Smooth muscle cell (in vitro differentiated cells): ENCODE results near the gene CIC. TPM values are rescaled to one million over a fixed set of nuclear protein-coding genes. Genes with fewer than 3 reads are reported as not detected.

ENCODE experiments used
- DNase-seq: peaks from one replicate; lab custom pipeline; 2025; ENCODE audit not compliant: unreplicated experiment; lab: John Stamatoyannopoulos, UW
- H2AFZ ChIP-seq: fragments of 200-600 bp; sonication (generic); 2 replicates; pipeline ENCODE4 v1.6.0; 2016; ENCODE audit warnings: antibody characterized with exemption, low read depth, mild to moderate bottlenecking
- H3F3A ChIP-seq: fragments of 200-600 bp; sonication (generic); 2 replicates; pipeline ENCODE4 v1.6.0; 2017; ENCODE audit warnings: antibody characterized with exemption, low read depth
- H3K27ac ChIP-seq: fragments of 200-600 bp; sonication (generic); 2 replicates; pipeline ENCODE4 v1.5.1; 2016; ENCODE audit warnings: low read depth, mild to moderate bottlenecking
- H3K27me3 ChIP-seq: fragments of 200-600 bp; sonication (generic); 2 replicates; pipeline ENCODE4 v1.6.1; 2016; ENCODE audit warnings: low read depth, mild to moderate bottlenecking
- H3K36me3 ChIP-seq: fragments of 200-600 bp; sonication (generic); 2 replicates; pipeline ENCODE4 v1.5.1; 2016; ENCODE audit warnings: low read depth
- H3K4me1 ChIP-seq: fragments of 200-600 bp; sonication (generic); 2 replicates; pipeline ENCODE4 v1.5.1; 2016; ENCODE audit warnings: low read depth
- H3K4me2 ChIP-seq: fragments of 200-600 bp; sonication (generic); 2 replicates; pipeline ENCODE4 v1.6.0; 2016; ENCODE audit warnings: mild to moderate bottlenecking
- H3K4me3 ChIP-seq: fragments of 200-600 bp; sonication (generic); 2 replicates; pipeline ENCODE4 v1.5.1; 2016; ENCODE audit warnings: mild to moderate bottlenecking
- H3K79me2 ChIP-seq: fragments of 200-600 bp; sonication (generic); 2 replicates; pipeline ENCODE4 v1.6.0; 2016; ENCODE audit warnings: low read depth, mild to moderate bottlenecking
- H3K9ac ChIP-seq: fragments of 200-600 bp; sonication (generic); 2 replicates; pipeline ENCODE4 v1.6.0; 2016; ENCODE audit warnings: low read depth
- H3K9me3 ChIP-seq: fragments of 200-600 bp; sonication (generic); replicated peaks from 2 replicates; pipeline ENCODE4 v1.5.1; 2016; ENCODE audit warnings: low read depth
- H4K20me1 ChIP-seq: fragments of 200-600 bp; sonication (generic); 2 replicates; pipeline ENCODE4 v1.6.0; 2016; ENCODE audit warnings: low read depth
- CTCF ChIP-seq: fragments of 200-600 bp; sonication (generic); IDR thresholded peaks from 2 replicates; pipeline ENCODE4 v1.5.1; 2017; ENCODE audit warnings: borderline replicate concordance, mild to moderate bottlenecking, antibody characterized with exemption; ENCODE audit not compliant: insufficient read depth, poor library complexity, severe bottlenecking
- WGBS: methylation state at CpG from one replicate; pipeline ENCODE4 v1.1.7; 2016; ENCODE audit warnings: low lambda C conversion rate; 5-methylcytosine and 5-hydroxymethylcytosine counted together
- polyA plus RNA-seq: library from polyadenylated mRNA; unstranded; fragments of >200 nt; fragmentation: Nextera tagmentation; extraction: Ambion mirVana; gene quantifications from 2 replicates; pipeline ENCODE4 v1.2.1, GENCODE V29; 2016
- total RNA-seq: library from RNA; depleted of rRNA; stranded (reverse); fragments of >200 nt; gene quantifications from 2 replicates; pipeline ENCODE4 v1.2.3, GENCODE V29; 2014

The CIC gene
- total and polyA plus RNA-seq, 2 experiments from 2014 or later = 12.6 to 18.4 TPM

DNA sequence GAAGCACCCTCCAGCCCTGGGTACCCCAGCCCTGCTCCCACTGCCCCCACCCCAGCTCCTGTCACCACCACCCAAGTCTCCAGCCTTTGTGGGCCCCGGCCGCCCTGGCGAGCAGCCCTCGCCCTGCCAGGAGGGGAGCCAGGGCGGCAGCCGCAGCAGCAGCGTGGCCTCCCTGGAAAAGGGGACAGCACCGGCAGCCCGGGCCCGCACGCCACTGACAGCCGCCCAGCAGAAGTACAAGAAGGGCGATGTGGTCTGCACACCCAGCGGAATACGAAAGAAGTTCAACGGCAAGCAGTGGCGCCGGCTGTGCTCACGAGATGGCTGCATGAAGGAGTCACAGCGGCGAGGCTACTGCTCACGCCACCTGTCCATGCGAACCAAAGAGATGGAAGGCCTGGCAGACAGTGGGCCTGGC, 3.9 kb downstream of the CIC start:
- H3K4me3 ChIP-seq = no peak overlapping the region
- H3K36me3 ChIP-seq = no peaks in the 10 kb centered on the region
- H3K27ac ChIP-seq = no peak overlapping the region
- H4K20me1 ChIP-seq = peaks cover 30% of the 10 kb centered on the region
- no peaks in the 10 kb centered on the region for H3K27me3 ChIP-seq
- no peak for DNase-seq
- H3K4me1 ChIP-seq = peaks cover 18% of the 10 kb centered on the region
- no peaks in the 10 kb centered on the region for H3F3A ChIP-seq
- no peak for TF ChIP-seq CTCF
- no peak overlapping the region for H2AFZ ChIP-seq
- H3K4me2 ChIP-seq = no peak overlapping the region
- H3K9me3 ChIP-seq = no peaks in the 10 kb centered on the region
- H3K9ac ChIP-seq = no peak overlapping the region
- peaks cover 50% of the 10 kb centered on the region for H3K79me2 ChIP-seq
- 99% methylated on average over 23 of the region's 23 CpGs for WGBS

DNA sequence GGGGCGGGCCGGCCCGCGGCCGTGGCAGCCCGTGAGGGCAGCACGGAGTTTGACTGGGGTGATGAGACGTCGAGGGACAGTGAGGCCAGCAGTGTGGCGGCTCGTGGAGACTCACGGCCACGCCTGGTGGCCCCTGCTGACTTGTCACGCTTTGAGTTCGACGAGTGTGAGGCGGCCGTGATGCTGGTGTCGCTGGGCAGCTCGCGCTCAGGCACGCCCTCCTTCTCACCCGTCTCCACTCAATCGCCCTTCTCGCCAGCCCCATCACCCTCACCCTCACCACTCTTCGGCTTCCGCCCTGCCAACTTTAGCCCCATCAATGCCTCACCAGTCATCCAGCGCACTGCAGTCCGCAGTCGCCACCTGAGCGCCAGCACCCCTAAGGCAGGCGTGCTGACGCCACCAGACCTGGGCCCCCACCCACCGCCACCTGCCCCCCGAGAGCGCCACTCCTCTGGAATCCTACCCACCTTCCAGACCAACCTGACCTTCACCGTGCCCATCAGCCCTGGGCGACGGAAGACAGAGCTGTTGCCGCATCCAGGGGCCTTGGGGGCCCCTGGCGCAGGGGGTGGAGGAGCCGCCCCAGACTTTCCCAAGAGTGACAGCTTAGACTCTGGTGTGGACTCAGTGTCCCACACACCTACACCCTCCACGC, 4.5 kb downstream of the CIC start:
- no peak for TF ChIP-seq CTCF
- no peak for DNase-seq
- Histone ChIP-seq H3K9me3 (no peaks in the 10 kb centered on the region), H3K36me3 (no peaks in the 10 kb centered on the region), H3F3A (peaks cover 5% of the 10 kb centered on the region), H2AFZ (no peak overlapping the region), H3K79me2 (peaks cover 50% of the 10 kb centered on the region), H3K27ac (no peak overlapping the region), H3K4me1 (peaks cover 18% of the 10 kb centered on the region), H3K4me2 (no peak overlapping the region), H3K9ac (no peak overlapping the region), H3K4me3 (no peak overlapping the region), H4K20me1 (peaks cover 30% of the 10 kb centered on the region), H3K27me3 (no peaks in the 10 kb centered on the region)
- 96% methylated on average over 27 of the region's 43 CpGs for WGBS

- H2AFZ ChIP-seq = no peak overlapping the region
- TF ChIP-seq CTCF = no peak
- peaks cover 32% of the 10 kb centered on the region for H4K20me1 ChIP-seq
- H3K36me3 ChIP-seq = no peaks in the 10 kb centered on the region
- H3K4me2 ChIP-seq = no peak overlapping the region
- H3K4me3 ChIP-seq = no peak overlapping the region
- 99% methylated on average over 18 of the region's 22 CpGs for WGBS
- peaks cover 19% of the 10 kb centered on the region for H3K4me1 ChIP-seq
- H3K79me2 ChIP-seq = peaks cover 50% of the 10 kb centered on the region
- no peaks in the 10 kb centered on the region for H3K27me3 ChIP-seq
- H3K9ac ChIP-seq = no peak overlapping the region
- no peak overlapping the region for H3K27ac ChIP-seq
- no peak for DNase-seq
- H3F3A ChIP-seq = peaks cover 11% of the 10 kb centered on the region
- no peaks in the 10 kb centered on the region for H3K9me3 ChIP-seq
These were observed 5.1 kb downstream of the CIC start for GRCh38 chr19:42274065-42274682.
